ENCODE data around the gene LGMN.

The LGMN gene

GRCh38 chr14:92670160-92670559 is 78.3 kb downstream of the LGMN start:
- no peak for DNase-seq (ENCODE audit: low spot score)
- no peak for TF ChIP-seq CTCF (IDR thresholded peaks at IDR 0.05; ENCODE audit: extremely low read depth, missing control alignments)

GRCh38 chr14:92668276-92668973 is 80.0 kb downstream of the LGMN start:
- DNase-seq (ENCODE audit: low spot score) = no peak
- TF ChIP-seq CTCF (IDR thresholded peaks at IDR 0.05; ENCODE audit: extremely low read depth, missing control alignments) = no peak

DNA sequence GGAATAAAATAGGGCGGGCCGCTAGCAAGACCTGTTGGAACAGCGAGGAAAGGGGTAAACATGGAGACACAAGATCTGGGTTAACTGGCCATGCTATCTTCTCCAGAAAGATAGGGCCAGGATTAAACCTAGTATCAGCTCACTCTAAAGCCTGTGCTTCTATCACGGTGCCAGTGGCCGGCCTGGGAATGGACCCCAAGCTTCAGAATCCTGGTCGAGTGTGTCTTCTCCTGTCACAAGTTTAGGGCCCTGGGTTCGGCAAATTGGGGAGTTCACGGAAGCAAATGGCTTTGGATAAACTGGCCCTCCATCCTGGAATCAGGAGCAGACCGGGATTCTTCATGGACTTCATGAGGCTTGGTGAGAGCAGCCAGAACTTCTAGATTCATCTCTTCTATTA is 82.2 kb downstream of the LGMN start:
- no peak for DNase-seq (ENCODE audit: low spot score)
- no peak for TF ChIP-seq CTCF (IDR thresholded peaks at IDR 0.05; ENCODE audit: extremely low read depth, missing control alignments)

DNA sequence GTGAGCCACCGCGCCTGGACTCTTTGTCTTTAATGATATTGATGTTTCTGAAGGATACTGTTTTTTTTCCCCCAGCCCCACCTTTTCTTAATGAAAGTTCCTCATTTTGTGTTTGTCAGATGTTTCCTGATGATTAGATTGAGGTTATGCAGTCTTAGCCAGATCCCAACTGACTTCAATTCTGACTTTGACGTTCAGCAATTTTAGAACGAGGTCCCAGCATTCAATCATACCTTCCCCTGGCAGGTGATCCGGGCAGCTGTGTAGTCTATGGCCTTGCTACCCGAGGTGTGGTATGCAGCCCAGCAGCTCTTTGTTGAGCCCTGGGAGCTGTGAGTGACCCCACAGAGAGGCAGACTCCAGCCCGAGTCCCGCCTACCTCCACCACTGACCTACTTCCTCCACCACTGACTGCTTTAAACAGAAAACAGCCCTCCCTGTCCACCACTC is 82.7 kb downstream of the LGMN start:
- TF ChIP-seq CTCF (IDR thresholded peaks at IDR 0.05; ENCODE audit: extremely low read depth, missing control alignments) = no peak
- DNase-seq (ENCODE audit: low spot score) = no peak

DNA sequence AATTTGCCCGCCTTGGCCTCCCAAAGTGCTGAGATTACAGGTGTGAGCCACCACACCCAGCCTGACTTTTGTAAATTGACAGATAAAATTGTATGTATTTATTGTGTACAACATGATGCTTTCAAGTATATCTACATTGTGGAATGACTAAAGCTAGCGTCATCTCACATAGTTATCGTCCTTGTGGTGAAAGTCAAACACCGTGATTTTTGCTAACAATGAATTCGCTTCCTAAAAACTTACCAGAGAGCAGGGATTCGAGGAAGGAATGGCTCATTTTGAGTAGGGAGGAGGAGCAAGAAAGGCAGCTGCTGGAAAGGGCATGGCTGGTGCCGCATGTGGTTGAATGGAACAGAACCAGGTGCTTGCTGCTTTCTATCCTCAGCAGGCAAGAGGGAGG is 85.4 kb downstream of the LGMN start:
- no peak for DNase-seq (ENCODE audit: low spot score)
- TF ChIP-seq CTCF (IDR thresholded peaks at IDR 0.05; ENCODE audit: extremely low read depth, missing control alignments) = no peak

DNA sequence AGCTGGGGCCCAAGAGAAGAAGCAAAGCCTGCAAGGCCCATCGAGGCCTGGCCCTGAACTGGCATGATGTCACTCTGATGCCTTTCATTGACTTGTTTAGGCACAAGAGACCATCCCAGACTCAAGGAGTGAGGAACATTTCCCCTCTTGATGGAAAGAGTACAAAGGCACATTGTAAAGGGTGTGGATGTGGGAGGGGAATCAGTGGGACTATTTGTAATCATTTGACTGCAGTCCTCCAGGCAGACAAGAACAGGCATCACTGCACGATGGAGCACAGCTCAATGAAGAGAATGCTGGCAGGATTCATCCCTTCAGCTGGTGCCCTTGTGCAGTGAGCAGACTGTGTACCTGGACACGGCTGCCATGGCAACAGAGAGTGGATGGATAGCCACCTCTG is 87.9 kb downstream of the LGMN start:
- no peak for TF ChIP-seq CTCF (IDR thresholded peaks at IDR 0.05; ENCODE audit: extremely low read depth, missing control alignments)
- no peak for DNase-seq (ENCODE audit: low spot score)

DNA sequence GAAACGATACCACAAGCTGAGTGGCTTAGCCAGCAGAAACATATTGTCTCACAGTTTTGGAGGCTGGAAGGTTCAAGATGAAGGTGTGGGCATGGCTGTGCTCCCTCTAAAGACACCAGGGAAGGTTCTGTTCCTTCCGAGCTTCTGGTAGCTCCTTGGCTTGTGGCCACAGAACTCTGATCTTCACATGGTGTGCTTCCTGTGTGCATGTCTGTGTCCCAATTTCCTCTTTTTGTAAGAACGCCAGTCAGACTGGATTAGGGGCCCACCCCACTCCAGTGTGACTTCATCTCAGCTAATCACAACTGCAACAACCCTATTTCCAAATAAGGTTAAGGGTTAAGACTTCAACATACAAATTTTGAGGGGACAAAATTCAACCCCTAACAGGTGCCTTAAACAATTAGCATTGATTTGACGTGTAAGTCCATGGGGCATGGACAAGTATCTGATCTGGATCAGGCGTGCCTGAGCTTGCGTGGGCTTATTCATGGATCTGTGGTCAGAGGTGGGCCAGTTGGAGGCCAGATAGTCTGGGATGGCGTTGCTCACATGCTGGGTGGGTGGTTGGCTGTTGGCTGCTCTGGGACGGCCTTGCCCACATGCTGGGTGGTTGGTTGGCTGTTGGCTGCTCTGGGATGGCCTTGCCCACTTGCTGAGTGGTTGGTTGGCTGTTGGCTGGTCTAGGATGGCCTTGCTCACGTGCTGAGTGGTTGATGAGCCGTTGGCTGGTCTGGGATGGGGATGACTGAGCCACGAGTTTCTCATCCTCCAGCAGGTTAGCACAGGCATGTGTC is 88.5 kb downstream of the LGMN start:
- DNase-seq (ENCODE audit: low spot score) = no peak
- no peak for TF ChIP-seq CTCF (IDR thresholded peaks at IDR 0.05; ENCODE audit: extremely low read depth, missing control alignments)

All from GM20000 (cell line).